Body of pancreas (tissue), 4 donors: ENCODE results near the gene RNF223. TPM values are rescaled to one million over a fixed set of nuclear protein-coding genes. Genes with fewer than 3 reads are reported as not detected.

ENCODE experiments used
- ATAC-seq: fragments of 150-250 bp; one replicate; pipeline ENCODE4 v1.9.1; 2016
- DNase-seq, 4 donors: peaks; one replicate each; pipeline ENCODE4 v3.0.0-alpha.2; 2019
- H3K27ac ChIP-seq, 4 donors: fragments of 200-600 bp; sonication (generic); 1 replicate in 3 of 4; 2 replicates in 1 of 4; pipeline versions ENCODE4 v1.5.1 to v1.6.1; 2016 to 2019; ENCODE audit warnings: mild to moderate bottlenecking in 1 of 4, mixed read lengths in 1 of 4, moderate library complexity in 1 of 4
- H3K27me3 ChIP-seq, 2 donors: fragments of 200-600 bp; sonication (generic); one replicate each; pipeline ENCODE4 v1.6.0; 2016; ENCODE audit warnings: mild to moderate bottlenecking in 1 of 2
- H3K36me3 ChIP-seq, 2 donors: fragments of 200-600 bp; sonication (generic); replicated peaks in 1 of 2; 2 replicates each; pipeline ENCODE4 v1.5.1; 2016; ENCODE audit warnings: low read depth in 2 of 2; ENCODE audit not compliant: insufficient read depth in 1 of 2
- H3K4me1 ChIP-seq: fragments of 200-600 bp; sonication (generic); one replicate; pipeline ENCODE4 v1.6.0; 2016
- H3K4me3 ChIP-seq, 2 donors: fragments of 200-600 bp; sonication (generic); 1 replicate in 1 of 2; 2 replicates in 1 of 2; pipeline ENCODE4 v1.5.1; 2016 to 2019
- H3K9me3 ChIP-seq, 3 donors: fragments of 200-600 bp; sonication (generic); 1 replicate in 2 of 3; 2 replicates in 1 of 3; pipeline ENCODE4 v1.5.1; 2016
- POLR2A ChIP-seq, 3 donors: fragments of 450-650 bp; IDR thresholded peaks; one replicate each; pipeline ENCODE4 v1.6.1; 2016; ENCODE audit warnings: antibody characterized with exemption in 3 of 3, mild to moderate bottlenecking in 2 of 3
- WGBS, 2 donors: methylation state at CpG; one replicate each; pipeline ENCODE4 v1.1.5; 2017; 5-methylcytosine and 5-hydroxymethylcytosine counted together
- intact Hi-C: fragments of 100-400 bp; cut with DNase I; formaldehyde crosslinking; loops from one replicate; pipeline ENCODE4 v1.15.1; 2023
- total RNA-seq, 2 donors: library from RNA; depleted of rRNA; stranded (reverse); fragments of >200 nt; gene quantifications; one replicate each; pipeline ENCODE4 v1.1.0, GENCODE V29; 2016
- TF ChIP-seq, protein P1 (sequence below), 7 experiments: fragments of 450-650 bp in 4 of 7; fragments of 200-600 bp in 3 of 7; sonication (generic) in 3 of 7; IDR thresholded peaks; one replicate each; pipeline ENCODE4 v1.5.1; 2016 to 2019; ENCODE audit warnings: antibody characterized with exemption in 7 of 7

The RNF223 gene
- total RNA-seq, 2 donors from 2014 or later = 0.26 TPM; not detected in 1

- ATAC-seq (no peak), DNase-seq (no peak)
- 91 to 94% methylated on average over 8 to 31 of the region's 38 CpGs for WGBS, 2 donors
- H3K36me3 ChIP-seq = no peaks in the 10 kb centered on the region
- intact Hi-C loops = no loop called here
- TF ChIP-seq, protein P1, sequence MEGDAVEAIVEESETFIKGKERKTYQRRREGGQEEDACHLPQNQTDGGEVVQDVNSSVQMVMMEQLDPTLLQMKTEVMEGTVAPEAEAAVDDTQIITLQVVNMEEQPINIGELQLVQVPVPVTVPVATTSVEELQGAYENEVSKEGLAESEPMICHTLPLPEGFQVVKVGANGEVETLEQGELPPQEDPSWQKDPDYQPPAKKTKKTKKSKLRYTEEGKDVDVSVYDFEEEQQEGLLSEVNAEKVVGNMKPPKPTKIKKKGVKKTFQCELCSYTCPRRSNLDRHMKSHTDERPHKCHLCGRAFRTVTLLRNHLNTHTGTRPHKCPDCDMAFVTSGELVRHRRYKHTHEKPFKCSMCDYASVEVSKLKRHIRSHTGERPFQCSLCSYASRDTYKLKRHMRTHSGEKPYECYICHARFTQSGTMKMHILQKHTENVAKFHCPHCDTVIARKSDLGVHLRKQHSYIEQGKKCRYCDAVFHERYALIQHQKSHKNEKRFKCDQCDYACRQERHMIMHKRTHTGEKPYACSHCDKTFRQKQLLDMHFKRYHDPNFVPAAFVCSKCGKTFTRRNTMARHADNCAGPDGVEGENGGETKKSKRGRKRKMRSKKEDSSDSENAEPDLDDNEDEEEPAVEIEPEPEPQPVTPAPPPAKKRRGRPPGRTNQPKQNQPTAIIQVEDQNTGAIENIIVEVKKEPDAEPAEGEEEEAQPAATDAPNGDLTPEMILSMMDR (IDR thresholded peaks at IDR 0.05) = no peak
- TF ChIP-seq POLR2A (IDR thresholded peaks at IDR 0.05) = no peak
- no peak overlapping the region for H3K4me3 ChIP-seq
- H3K4me1 ChIP-seq = peaks cover 9% of the 10 kb centered on the region
- H3K9me3 ChIP-seq = no peaks in the 10 kb centered on the region
- no peak overlapping the region for H3K27ac ChIP-seq
- H3K27me3 ChIP-seq = no peaks in the 10 kb centered on the region
These were observed 10.5 kb upstream of the RNF223 start for GRCh38 chr1:1084372-1085170.

DNA sequence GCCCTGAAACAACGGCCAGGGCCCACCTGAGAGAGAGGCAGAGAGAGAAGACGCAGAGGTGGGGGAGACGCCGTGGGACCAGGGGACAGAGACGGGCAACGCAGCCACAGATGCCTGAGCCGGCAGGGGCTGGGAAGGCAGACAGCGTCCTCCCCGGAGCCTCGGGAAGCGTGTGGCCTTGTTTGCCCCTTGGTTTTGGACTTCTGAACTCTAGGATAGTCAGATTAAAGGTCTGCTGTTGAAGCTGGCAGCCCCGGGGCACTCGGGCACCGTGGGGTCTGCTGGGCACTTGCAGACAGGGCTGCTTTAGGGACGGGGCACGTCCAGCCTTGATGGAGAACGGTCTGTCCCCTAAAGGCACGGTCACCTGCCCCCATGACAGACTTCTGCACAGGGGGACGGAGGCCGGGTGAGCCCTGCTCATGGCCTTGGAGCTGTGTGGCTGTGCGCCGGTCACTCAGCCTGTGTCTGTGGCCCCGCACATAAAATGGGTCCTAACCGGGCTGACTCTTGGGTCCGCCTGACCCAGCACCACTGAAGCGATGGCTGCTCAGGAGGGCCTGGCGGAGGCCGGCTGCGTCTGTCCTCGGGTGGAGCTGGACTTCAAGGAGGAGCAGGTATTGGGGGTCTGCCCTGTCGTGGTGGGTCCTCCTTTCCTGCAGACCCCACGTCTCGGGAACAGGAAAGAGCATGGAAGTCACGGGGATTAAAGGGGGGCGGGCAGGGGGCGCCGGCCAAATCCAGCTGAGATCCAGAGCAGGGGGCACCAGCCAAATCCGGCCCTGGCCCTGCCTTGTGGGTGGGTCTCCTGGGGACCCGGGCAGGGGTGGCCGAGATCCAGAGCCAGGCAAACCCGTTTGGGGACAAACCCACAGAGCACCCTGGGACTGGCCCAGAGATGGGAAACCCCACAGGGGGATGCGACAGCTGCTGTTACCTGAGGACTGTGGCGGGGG is 9.6 kb upstream of the RNF223 start:
- H3K36me3 ChIP-seq = no peaks in the 10 kb centered on the region
- DNase-seq = peak in 2 of 4 donors; percentile 5 to 11

DNA sequence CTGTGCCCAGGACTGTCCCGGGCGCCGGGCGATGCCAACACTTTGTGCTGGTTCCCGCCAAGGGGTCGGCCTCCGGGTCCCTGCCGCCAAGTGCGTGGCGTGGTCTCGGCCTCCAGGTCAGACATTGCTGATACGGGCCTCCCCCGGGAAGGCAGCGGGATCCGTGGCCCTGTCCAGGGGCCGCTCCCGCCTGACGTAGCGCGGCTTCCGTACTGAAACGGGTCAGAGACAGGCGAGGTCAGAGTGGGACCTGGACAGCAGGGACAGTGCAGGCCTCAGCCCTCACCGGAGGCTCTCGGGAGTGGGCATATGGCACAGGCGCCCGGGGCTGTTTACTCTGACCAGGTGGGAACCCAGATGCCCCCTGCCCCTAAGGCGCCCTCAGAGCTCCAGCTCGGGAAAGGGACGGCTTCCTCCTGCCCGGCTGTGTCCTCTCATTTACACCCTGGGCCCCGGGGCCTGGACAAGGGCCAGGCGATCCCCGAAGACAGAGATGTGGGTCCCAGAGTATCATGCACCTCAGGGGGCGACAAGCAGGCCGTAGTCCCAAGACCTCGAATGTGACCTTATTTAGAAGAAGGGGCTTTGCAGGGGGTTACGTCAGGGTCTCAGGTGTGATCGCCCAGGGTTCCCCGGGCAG is 8.8 kb upstream of the RNF223 start:
- no peak for ATAC-seq
- Histone ChIP-seq H3K36me3 (no peaks in the 10 kb centered on the region), H3K4me1 (peaks cover 14% of the 10 kb centered on the region), H3K9me3 (no peaks in the 10 kb centered on the region), H3K4me3 (no peak overlapping the region), H3K27ac (no peak overlapping the region), H3K27me3 (no peaks in the 10 kb centered on the region)
- DNase-seq = peak in 2 of 4 donors; percentile 4 to 10
- intact Hi-C loops = no loop called here
- TF ChIP-seq POLR2A (IDR thresholded peaks at IDR 0.05) = no peak
- TF ChIP-seq, protein P1 (IDR thresholded peaks at IDR 0.05) = no peak
- WGBS, 2 donors = 89 to 94% methylated on average over 26 to 32 of the region's 40 CpGs

More for the DNA sequence above, 9.6 kb upstream of the RNF223 start:
- 85 to 92% methylated on average over 27 to 39 of the region's 43 CpGs for WGBS, 2 donors
- no peaks in the 10 kb centered on the region for H3K9me3 ChIP-seq
- no peaks in the 10 kb centered on the region for H3K27me3 ChIP-seq
- no peak for ATAC-seq
- peaks cover 14% of the 10 kb centered on the region for H3K4me1 ChIP-seq
- intact Hi-C loops = no loop called here
- TF ChIP-seq, protein P1 (IDR thresholded peaks at IDR 0.05) = no peak
- no peak for TF ChIP-seq POLR2A (IDR thresholded peaks at IDR 0.05)
- H3K27ac ChIP-seq = no peak overlapping the region
- H3K4me3 ChIP-seq = no peak overlapping the region

- H3K27ac ChIP-seq = no peak overlapping the region
- no peak for TF ChIP-seq POLR2A (IDR thresholded peaks at IDR 0.05)
- TF ChIP-seq, protein P1 (IDR thresholded peaks at IDR 0.05) = no peak
- no peaks in the 10 kb centered on the region for H3K9me3 ChIP-seq
- DNase-seq (no peak), ATAC-seq (no peak)
- 95 to 100% methylated on average over 2 to 21 of the region's 27 CpGs for WGBS, 2 donors
- H3K4me3 ChIP-seq = no peak overlapping the region
- peaks cover 14% of the 10 kb centered on the region for H3K4me1 ChIP-seq
- no peaks in the 10 kb centered on the region for H3K36me3 ChIP-seq
- H3K27me3 ChIP-seq = no peaks in the 10 kb centered on the region
- intact Hi-C loops = no loop called here
These were observed 8.2 kb upstream of the RNF223 start for GRCh38 chr1:1082239-1082775.
